ENCODE results near the gene RP9.

Gene RP9

GRCh38 chr7:33062023-33062781 is 47.0 kb downstream of the RP9 start, which contains the start of gene NT5C3A:
Gene NT5C3A, minus strand, starts transcription at chr7:33062776. Its CDS starts 71 bp downstream, at chr7:33062705.
- H3K4me3 ChIP-seq (ENCODE audit: low read length) = peak within 1 kb of the TSS; percentile 100
- no peak for TF ChIP-seq ZNF274 (IDR thresholded peaks at IDR 0.05; ENCODE audit: low read depth, low read length)

DNA sequence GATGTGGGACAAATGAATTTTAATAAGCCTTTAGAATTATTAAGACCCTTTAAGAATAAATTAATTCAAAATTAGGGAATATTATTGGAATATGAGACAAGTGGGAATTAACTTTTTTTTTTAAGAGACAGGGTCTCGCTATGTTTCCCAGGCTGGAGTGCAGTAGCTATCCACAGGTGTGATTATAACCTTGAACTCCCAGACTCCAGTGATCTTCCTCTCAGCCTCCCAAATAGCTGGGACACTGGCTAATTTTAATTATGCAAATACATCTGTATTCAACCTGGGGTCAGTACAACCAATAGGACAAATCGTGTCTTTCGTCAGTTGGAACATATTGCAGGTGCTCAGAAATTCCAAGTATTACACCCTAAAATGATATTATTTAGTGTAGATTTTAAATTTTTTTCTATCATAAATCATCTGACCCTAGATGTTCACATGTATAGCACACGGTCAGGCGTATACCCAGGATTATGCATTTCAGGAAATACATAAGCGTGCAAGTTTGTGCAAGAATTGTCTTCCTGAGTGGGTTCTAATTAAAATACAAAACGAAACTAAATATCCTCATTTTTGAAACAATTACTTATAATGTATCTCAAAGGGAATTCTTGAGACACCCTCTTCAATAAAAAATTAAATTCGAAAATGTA is 47.8 kb downstream of the RP9 start:
- TF ChIP-seq ZNF274 (IDR thresholded peaks at IDR 0.05; ENCODE audit: low read depth, low read length) = no peak
- H3K4me3 ChIP-seq (ENCODE audit: low read length) = peak overlapping the region; percentile 100

GRCh38 chr7:33059635-33060034 is 49.6 kb downstream of the RP9 start:
- no peak for TF ChIP-seq ZNF274 (IDR thresholded peaks at IDR 0.05; ENCODE audit: low read depth, low read length)
- H3K4me3 ChIP-seq (ENCODE audit: low read length) = no peak overlapping the region

- no peak for TF ChIP-seq ZNF274 (IDR thresholded peaks at IDR 0.05; ENCODE audit: low read depth, low read length)
Observed at GRCh38 chr7:33055158-33055557, 54.0 kb downstream of the RP9 start.

DNA sequence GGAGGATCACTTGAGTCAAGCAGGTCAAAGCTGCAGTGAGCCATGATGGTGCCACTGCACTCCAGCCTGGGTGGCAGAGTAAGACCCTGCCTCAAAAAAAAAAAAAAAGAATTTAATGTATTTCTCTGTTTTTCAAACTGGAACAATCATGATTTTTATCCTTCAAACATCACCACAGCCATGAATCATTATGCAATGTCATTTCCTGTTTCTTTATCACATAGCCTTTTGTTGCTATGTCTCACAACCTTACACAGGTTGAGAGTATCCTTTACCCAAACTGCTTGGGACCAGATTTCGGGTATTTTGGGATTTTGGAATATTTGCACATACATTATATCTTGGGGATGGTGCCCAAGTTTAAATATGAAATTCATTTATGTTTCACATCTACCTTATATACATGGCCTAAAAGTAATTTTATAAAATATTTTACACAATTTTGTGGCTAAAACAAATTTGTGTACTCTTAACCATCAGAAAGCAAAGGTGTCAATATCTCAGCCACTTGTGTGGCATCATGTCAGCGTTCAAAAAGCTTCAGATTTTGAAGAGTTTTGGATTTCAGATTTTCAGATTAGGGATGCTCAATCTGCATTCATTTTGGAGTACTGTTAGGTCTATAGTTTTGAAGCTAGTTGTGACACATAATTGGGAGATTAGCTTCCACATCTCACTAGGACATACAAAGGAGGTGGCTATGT is 54.8 kb downstream of the RP9 start:
- H3K4me3 ChIP-seq (ENCODE audit: low read length) = no peak overlapping the region
- TF ChIP-seq ZNF274 (IDR thresholded peaks at IDR 0.05; ENCODE audit: low read depth, low read length) = no peak

More at GRCh38 chr7:33055158-33055557, 54.0 kb downstream of the RP9 start:
- no peak overlapping the region for H3K4me3 ChIP-seq (ENCODE audit: low read length)

DNA sequence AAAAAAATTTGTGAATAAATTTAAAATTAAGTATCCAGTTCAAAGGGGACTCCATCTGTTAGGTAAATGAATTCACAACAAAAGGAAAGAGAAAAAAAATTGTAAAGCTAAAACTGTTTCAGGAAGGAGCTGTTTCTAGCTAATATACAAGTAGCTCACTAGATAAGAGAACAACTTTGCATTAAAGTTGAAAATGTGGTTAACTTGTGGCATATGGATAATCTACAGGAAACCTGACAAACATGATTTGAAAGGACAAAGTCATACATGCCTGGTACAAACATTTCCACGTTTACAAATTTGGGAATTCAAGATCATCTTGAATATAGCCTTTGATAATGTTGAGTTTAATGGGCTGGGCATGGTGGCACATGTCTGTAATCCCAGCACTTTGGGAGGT is 55.5 kb downstream of the RP9 start:
- no peak overlapping the region for H3K4me3 ChIP-seq (ENCODE audit: low read length)

GRCh38 chr7:33050535-33051318 is 58.5 kb downstream of the RP9 start:
- TF ChIP-seq ZNF274 (IDR thresholded peaks at IDR 0.05; ENCODE audit: low read depth, low read length) = no peak
- no peak overlapping the region for H3K4me3 ChIP-seq (ENCODE audit: low read length)

More for the DNA sequence above, 55.5 kb downstream of the RP9 start:
- TF ChIP-seq ZNF274 (IDR thresholded peaks at IDR 0.05; ENCODE audit: low read depth, low read length) = no peak

- no peak for TF ChIP-seq ZNF274 (IDR thresholded peaks at IDR 0.05; ENCODE audit: low read depth, low read length)
- H3K4me3 ChIP-seq (ENCODE audit: low read length) = no peak overlapping the region
Observed at GRCh38 chr7:33048704-33049103, 60.5 kb downstream of the RP9 start.

- no peak overlapping the region for H3K4me3 ChIP-seq (ENCODE audit: low read length)
- TF ChIP-seq ZNF274 (IDR thresholded peaks at IDR 0.05; ENCODE audit: low read depth, low read length) = no peak
Observed at GRCh38 chr7:33048257-33048656, 60.9 kb downstream of the RP9 start.

GRCh38 chr7:33044986-33045385 is 64.2 kb downstream of the RP9 start:
- TF ChIP-seq ZNF274 (IDR thresholded peaks at IDR 0.05; ENCODE audit: low read depth, low read length) = no peak
- H3K4me3 ChIP-seq (ENCODE audit: low read length) = no peak overlapping the region

Data from GM08714 (cell line).